Hepatocyte (in vitro differentiated cells): Measurements from ENCODE around the gene DNTT. TPM values are rescaled to one million over a fixed set of nuclear protein-coding genes. Genes with fewer than 3 reads are reported as not detected.
A peak's percentile ranks its signal among the peaks of the same experiment; 100 is the strongest.

Experiments
- DNase-seq: peaks from one replicate; pipeline ENCODE4 v3.0.0-alpha.2; 2016; ENCODE audit warnings: low spot score
- H2AFZ ChIP-seq: fragments of 200-600 bp; sonication (generic); 2 replicates; pipeline ENCODE4 v1.6.0; 2016; ENCODE audit warnings: antibody characterized with exemption, mild to moderate bottlenecking
- H3K27ac ChIP-seq: fragments of 200-600 bp; sonication (generic); 2 replicates; pipeline ENCODE4 v1.5.1; 2016; ENCODE audit warnings: mild to moderate bottlenecking
- H3K27me3 ChIP-seq: fragments of 200-600 bp; sonication (generic); 2 replicates; pipeline ENCODE4 v1.6.1; 2016
- H3K36me3 ChIP-seq: fragments of 200-600 bp; sonication (generic); replicated peaks from 2 replicates; pipeline ENCODE4 v1.5.1; 2016; ENCODE audit warnings: low read depth; ENCODE audit not compliant: insufficient read depth
- H3K4me1 ChIP-seq: fragments of 200-600 bp; sonication (generic); 2 replicates; pipeline ENCODE4 v1.5.1; 2016; ENCODE audit warnings: mild to moderate bottlenecking, moderate library complexity; ENCODE audit not compliant: insufficient read depth
- H3K4me2 ChIP-seq: fragments of 200-600 bp; sonication (generic); 2 replicates; pipeline ENCODE4 v1.6.0; 2016
- H3K4me3 ChIP-seq: fragments of 200-600 bp; sonication (generic); 2 replicates; pipeline ENCODE4 v1.5.1; 2016; ENCODE audit warnings: mild to moderate bottlenecking
- H3K79me2 ChIP-seq: fragments of 200-600 bp; sonication (generic); 2 replicates; pipeline ENCODE4 v1.6.0; 2017; ENCODE audit warnings: mild to moderate bottlenecking
- H3K9me2 ChIP-seq: fragments of 200-600 bp; sonication (generic); replicated peaks from 2 replicates; pipeline ENCODE4 v1.6.0; 2017; ENCODE audit warnings: mild to moderate bottlenecking; ENCODE audit not compliant: insufficient read depth
- H3K9me3 ChIP-seq: fragments of 200-600 bp; sonication (generic); 2 replicates; pipeline ENCODE4 v1.5.1; 2016; ENCODE audit warnings: low read depth, mild to moderate bottlenecking
- H4K20me1 ChIP-seq: fragments of 200-600 bp; sonication (generic); 2 replicates; pipeline ENCODE4 v1.6.0; 2016; ENCODE audit warnings: mild to moderate bottlenecking; ENCODE audit not compliant: insufficient read depth, poor library complexity, severe bottlenecking
- EZH2 ChIP-seq: fragments of 200-600 bp; sonication (generic); IDR thresholded peaks from 2 replicates; pipeline ENCODE4 v1.6.1; 2016; ENCODE audit warnings: antibody characterized with exemption, mild to moderate bottlenecking, borderline replicate concordance
- EZH2phosphoT487 ChIP-seq: fragments of 200-600 bp; sonication (generic); IDR thresholded peaks from one replicate; pipeline ENCODE4 v1.6.1; 2018; ENCODE audit warnings: antibody characterized with exemption, mild to moderate bottlenecking, low read depth, moderate library complexity; ENCODE audit not compliant: unreplicated experiment, severe bottlenecking
- WGBS: methylation state at CpG from one replicate; pipeline ENCODE4 v1.1.6; 2016; ENCODE audit warnings: low lambda C conversion rate; ENCODE audit errors: missing lambda C conversion rate; 5-methylcytosine and 5-hydroxymethylcytosine counted together
- polyA plus RNA-seq: library from polyadenylated mRNA; unstranded; fragments of >200 nt; fragmentation: Nextera tagmentation; extraction: Ambion mirVana; gene quantifications from 2 replicates; pipeline ENCODE4 v1.2.1, GENCODE V29; 2016
- total RNA-seq: library from RNA; depleted of rRNA; stranded (reverse); fragments of >200 nt; gene quantifications from 2 replicates; pipeline ENCODE4 v1.2.3, GENCODE V29; 2014
- TF ChIP-seq, protein P1 (sequence below): fragments of 200-600 bp; sonication (generic); IDR thresholded peaks from 2 replicates; pipeline ENCODE4 v1.5.1; 2016; ENCODE audit warnings: antibody characterized with exemption, mild to moderate bottlenecking; ENCODE audit not compliant: poor library complexity

The DNTT gene
- total and polyA plus RNA-seq, 2 experiments from 2014 or later = 0.10 TPM; not detected in 1

DNA sequence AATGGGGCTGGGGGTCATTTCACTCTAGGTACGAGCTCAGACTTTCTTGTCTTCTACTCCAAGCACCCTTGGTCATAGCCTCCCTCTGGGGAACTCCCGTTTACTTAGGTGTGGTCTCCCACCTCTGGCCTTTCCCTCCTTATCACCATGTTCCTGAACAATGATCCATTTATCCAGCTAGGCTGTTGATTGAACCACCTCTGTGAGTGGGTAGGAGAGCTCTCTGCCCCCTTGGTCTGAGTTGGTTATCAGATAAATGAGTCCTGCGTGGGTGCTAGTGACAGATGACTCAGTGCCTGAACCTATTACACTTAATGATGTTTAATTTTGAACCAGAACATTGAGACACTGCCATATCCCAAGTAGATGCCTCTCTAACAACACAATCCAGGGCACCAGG lies 42.3 kb upstream of the DNTT start:
- TF ChIP-seq EZH2 (no peak), EZH2phosphoT487 (no peak)
- TF ChIP-seq, protein P1, sequence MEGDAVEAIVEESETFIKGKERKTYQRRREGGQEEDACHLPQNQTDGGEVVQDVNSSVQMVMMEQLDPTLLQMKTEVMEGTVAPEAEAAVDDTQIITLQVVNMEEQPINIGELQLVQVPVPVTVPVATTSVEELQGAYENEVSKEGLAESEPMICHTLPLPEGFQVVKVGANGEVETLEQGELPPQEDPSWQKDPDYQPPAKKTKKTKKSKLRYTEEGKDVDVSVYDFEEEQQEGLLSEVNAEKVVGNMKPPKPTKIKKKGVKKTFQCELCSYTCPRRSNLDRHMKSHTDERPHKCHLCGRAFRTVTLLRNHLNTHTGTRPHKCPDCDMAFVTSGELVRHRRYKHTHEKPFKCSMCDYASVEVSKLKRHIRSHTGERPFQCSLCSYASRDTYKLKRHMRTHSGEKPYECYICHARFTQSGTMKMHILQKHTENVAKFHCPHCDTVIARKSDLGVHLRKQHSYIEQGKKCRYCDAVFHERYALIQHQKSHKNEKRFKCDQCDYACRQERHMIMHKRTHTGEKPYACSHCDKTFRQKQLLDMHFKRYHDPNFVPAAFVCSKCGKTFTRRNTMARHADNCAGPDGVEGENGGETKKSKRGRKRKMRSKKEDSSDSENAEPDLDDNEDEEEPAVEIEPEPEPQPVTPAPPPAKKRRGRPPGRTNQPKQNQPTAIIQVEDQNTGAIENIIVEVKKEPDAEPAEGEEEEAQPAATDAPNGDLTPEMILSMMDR = no peak
- H3K27ac ChIP-seq = peak overlapping the region; percentile 64
- H3K9me2 ChIP-seq = no peaks in the 10 kb centered on the region
- peak; percentile 42 for DNase-seq
- no peaks in the 10 kb centered on the region for H3K9me3 ChIP-seq
- 51% methylated on average over 3 of the region's 3 CpGs for WGBS
- no peak overlapping the region for H3K4me2 ChIP-seq
- H3K79me2 ChIP-seq = no peaks in the 10 kb centered on the region
- H3K36me3 ChIP-seq = no peaks in the 10 kb centered on the region
- peaks cover 7% of the 10 kb centered on the region for H3K4me1 ChIP-seq
- H3K27me3 ChIP-seq = no peaks in the 10 kb centered on the region
- H4K20me1 ChIP-seq = no peaks in the 10 kb centered on the region
- no peak overlapping the region for H2AFZ ChIP-seq
- H3K4me3 ChIP-seq = no peak overlapping the region

DNA sequence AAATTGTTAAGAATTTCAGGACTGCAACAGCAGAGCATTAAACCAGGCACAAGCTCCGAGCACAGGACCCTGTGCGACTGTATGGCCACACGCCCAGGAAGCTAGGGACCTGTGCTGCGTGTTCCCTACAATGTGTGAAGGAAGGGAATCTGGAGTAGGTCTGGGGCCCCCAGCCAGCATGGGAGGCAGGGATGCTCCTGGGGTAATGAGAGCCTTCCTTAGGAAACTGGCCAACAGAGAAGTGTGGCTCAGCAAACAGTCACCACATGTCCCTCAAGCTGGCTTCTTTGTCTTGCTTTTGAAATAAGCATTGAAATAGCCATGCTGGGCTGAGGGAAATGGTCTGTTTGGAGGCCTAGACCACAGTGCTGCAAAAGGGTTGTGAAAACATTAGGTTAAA lies 41.1 kb upstream of the DNTT start:
- DNase-seq = no peak
- Histone ChIP-seq H3K27ac (no peak overlapping the region), H3K4me2 (no peak overlapping the region), H2AFZ (no peak overlapping the region), H4K20me1 (no peaks in the 10 kb centered on the region), H3K36me3 (no peaks in the 10 kb centered on the region), H3K27me3 (no peaks in the 10 kb centered on the region), H3K9me2 (no peaks in the 10 kb centered on the region), H3K9me3 (no peaks in the 10 kb centered on the region), H3K4me3 (no peak overlapping the region), H3K4me1 (peaks cover 11% of the 10 kb centered on the region), H3K79me2 (peaks cover 4% of the 10 kb centered on the region)
- TF ChIP-seq EZH2phosphoT487 = no peak
- TF ChIP-seq, protein P1 = no peak
- no peak for TF ChIP-seq EZH2
- WGBS = 89% methylated on average over 4 of the region's 4 CpGs

DNA sequence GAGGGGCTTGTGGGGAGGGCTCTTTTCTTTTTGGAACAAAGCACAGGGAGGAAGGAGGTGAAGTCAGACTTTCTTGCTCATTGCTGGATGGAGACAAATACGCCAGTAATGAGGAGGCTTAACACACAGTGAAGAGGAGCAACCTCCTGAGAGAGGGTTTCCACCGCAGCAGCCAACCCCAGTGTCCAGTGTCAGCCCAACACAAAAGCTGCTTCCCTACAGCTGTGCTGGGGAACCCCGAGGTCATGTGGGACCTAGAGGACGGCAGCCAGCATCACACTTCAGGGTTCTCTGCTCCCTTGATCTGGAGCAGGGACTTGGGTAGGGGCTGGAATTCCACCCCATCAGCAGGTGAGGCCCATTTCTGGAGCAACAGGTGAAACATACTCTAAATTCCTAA lies 40.6 kb upstream of the DNTT start:
- no peak for TF ChIP-seq EZH2phosphoT487
- TF ChIP-seq EZH2 = no peak
- TF ChIP-seq, protein P1 = no peak
- no peaks in the 10 kb centered on the region for H4K20me1 ChIP-seq
- no peak overlapping the region for H3K4me2 ChIP-seq
- H3K27ac ChIP-seq = no peak overlapping the region
- H2AFZ ChIP-seq = no peak overlapping the region
- no peaks in the 10 kb centered on the region for H3K9me2 ChIP-seq
- H3K79me2 ChIP-seq = peaks cover 9% of the 10 kb centered on the region
- 89% methylated on average over 4 of the region's 4 CpGs for WGBS
- no peak for DNase-seq
- no peaks in the 10 kb centered on the region for H3K36me3 ChIP-seq
- no peak overlapping the region for H3K4me3 ChIP-seq
- H3K4me1 ChIP-seq = peaks cover 11% of the 10 kb centered on the region
- no peaks in the 10 kb centered on the region for H3K9me3 ChIP-seq
- H3K27me3 ChIP-seq = no peaks in the 10 kb centered on the region

DNA sequence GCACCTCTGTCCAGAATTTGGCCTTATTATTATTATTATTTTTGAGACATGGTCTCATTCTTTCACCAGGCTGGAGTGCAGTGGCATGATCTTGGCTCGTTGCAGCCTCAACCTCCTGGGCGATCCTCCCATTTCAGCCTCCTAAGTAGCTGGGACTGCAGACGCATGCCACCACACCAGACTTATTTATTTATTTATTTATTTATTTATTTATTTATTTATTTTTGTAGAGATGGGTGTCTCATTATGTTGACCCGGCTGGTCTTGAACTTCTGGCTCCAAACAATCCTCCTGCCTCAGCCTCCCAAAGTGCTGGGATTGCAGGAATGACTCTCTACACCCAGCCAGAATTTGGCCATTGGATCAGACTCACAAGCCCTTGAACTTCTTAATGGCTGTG lies 39.3 kb upstream of the DNTT start:
- H4K20me1 ChIP-seq = no peaks in the 10 kb centered on the region
- WGBS = 99% methylated on average over 4 of the region's 4 CpGs
- no peak overlapping the region for H2AFZ ChIP-seq
- H3K4me2 ChIP-seq = no peak overlapping the region
- H3K36me3 ChIP-seq = no peaks in the 10 kb centered on the region
- H3K4me1 ChIP-seq = peaks cover 20% of the 10 kb centered on the region
- no peaks in the 10 kb centered on the region for H3K9me3 ChIP-seq
- TF ChIP-seq, protein P1 = no peak
- no peak overlapping the region for H3K27ac ChIP-seq
- H3K9me2 ChIP-seq = no peaks in the 10 kb centered on the region
- DNase-seq = no peak
- peaks cover 14% of the 10 kb centered on the region for H3K79me2 ChIP-seq
- no peak overlapping the region for H3K4me3 ChIP-seq
- H3K27me3 ChIP-seq = no peaks in the 10 kb centered on the region
